Upper lobe of left lung (tissue), 4 donors: ENCODE measurements around the gene ALG9.

Experiments
- EP300 ChIP-seq, 4 donors: sonication (generic); formaldehyde crosslinking; IDR thresholded peaks; one replicate each; pipeline ENCODE4 v1.5.1; 2017; ENCODE audit warnings: antibody characterized with exemption in 4 of 4, control low read depth in 2 of 4
- POLR2A ChIP-seq, 4 donors: fragments of 450-650 bp; IDR thresholded peaks; one replicate each; pipeline ENCODE4 v1.5.1; 2016 to 2017; ENCODE audit warnings: antibody characterized with exemption in 4 of 4, mild to moderate bottlenecking in 2 of 4
- POLR2AphosphoS5 ChIP-seq, 2 donors: sonication (generic); formaldehyde crosslinking; IDR thresholded peaks; one replicate each; pipeline ENCODE4 v1.5.1; 2017; ENCODE audit warnings: antibody characterized with exemption in 2 of 2
- TF ChIP-seq, protein P1 (sequence below), 6 experiments: fragments of 450-650 bp in 4 of 6; fragments of 200-600 bp in 2 of 6; sonication (generic) in 2 of 6; IDR thresholded peaks; one replicate each; pipeline ENCODE4 v1.5.1; 2016 to 2019; ENCODE audit warnings: antibody characterized with exemption in 6 of 6

DNA sequence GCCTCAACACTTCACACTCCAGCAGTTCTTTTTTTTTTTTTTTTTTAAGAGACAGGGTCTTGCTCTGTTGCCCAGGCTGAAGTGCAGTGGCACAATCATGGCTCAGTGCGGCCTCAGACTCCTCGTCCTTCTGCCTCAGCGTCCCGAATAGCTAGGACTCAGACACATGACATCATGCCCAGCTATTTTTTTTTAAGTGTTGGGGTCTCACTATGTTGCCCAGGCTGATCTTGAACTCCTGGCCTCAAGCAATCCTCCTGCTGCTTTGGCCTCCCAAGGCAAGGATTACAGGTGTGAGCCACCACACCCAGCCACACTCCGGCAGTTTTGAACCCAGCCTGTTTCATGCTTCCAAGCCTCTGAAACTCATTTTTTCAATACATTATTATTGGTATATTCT lies 108.9 kb downstream of the ALG9 start:
- TF ChIP-seq, protein P1, sequence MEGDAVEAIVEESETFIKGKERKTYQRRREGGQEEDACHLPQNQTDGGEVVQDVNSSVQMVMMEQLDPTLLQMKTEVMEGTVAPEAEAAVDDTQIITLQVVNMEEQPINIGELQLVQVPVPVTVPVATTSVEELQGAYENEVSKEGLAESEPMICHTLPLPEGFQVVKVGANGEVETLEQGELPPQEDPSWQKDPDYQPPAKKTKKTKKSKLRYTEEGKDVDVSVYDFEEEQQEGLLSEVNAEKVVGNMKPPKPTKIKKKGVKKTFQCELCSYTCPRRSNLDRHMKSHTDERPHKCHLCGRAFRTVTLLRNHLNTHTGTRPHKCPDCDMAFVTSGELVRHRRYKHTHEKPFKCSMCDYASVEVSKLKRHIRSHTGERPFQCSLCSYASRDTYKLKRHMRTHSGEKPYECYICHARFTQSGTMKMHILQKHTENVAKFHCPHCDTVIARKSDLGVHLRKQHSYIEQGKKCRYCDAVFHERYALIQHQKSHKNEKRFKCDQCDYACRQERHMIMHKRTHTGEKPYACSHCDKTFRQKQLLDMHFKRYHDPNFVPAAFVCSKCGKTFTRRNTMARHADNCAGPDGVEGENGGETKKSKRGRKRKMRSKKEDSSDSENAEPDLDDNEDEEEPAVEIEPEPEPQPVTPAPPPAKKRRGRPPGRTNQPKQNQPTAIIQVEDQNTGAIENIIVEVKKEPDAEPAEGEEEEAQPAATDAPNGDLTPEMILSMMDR (IDR thresholded peaks at IDR 0.05), result no peak
- TF ChIP-seq POLR2A (IDR thresholded peaks at IDR 0.05) (no peak), EP300 (IDR thresholded peaks at IDR 0.05) (no peak), POLR2AphosphoS5 (IDR thresholded peaks at IDR 0.05) (no peak)
